Progenitor cell of endocrine pancreas (in vitro differentiated cells): Measurements from ENCODE around the gene MBNL1. TPM values are rescaled to one million over a fixed set of nuclear protein-coding genes. Genes with fewer than 3 reads are reported as not detected.

Experiments
- DNase-seq: peaks from one replicate; pipeline ENCODE4 v3.0.0; 2021; ENCODE audit warnings: low spot score; ENCODE audit not compliant: unreplicated experiment
- H3K27ac Mint-ChIP-seq: 2 replicates; pipeline ENCODE4 v1.8.0; 2021; ENCODE audit warnings: mild to moderate bottlenecking, moderate library complexity, mixed read lengths
- H3K27me3 Mint-ChIP-seq: 2 replicates; pipeline ENCODE4 v1.8.0; 2021; ENCODE audit warnings: mixed read lengths
- H3K36me3 Mint-ChIP-seq: 2 replicates; pipeline ENCODE4 v1.8.0; 2022; ENCODE audit warnings: mixed read lengths; ENCODE audit not compliant: insufficient read depth
- H3K4me1 Mint-ChIP-seq: 2 replicates; pipeline ENCODE4 v1.8.0; 2021; ENCODE audit warnings: low read depth, mixed read lengths
- H3K4me3 Mint-ChIP-seq: 2 replicates; pipeline ENCODE4 v1.8.0; 2021; ENCODE audit warnings: low read depth, mild to moderate bottlenecking, moderate library complexity, mixed read lengths
- H3K9me3 Mint-ChIP-seq: 2 replicates; pipeline ENCODE4 v1.8.0; 2021; ENCODE audit warnings: low read depth, mixed read lengths
- CTCF ChIP-seq: fragments of 200-600 bp; sonication (generic); IDR thresholded peaks from one replicate; pipeline ENCODE4 v1.5.0; 2021; ENCODE audit warnings: antibody characterized with exemption, mild to moderate bottlenecking; ENCODE audit not compliant: unreplicated experiment
- total RNA-seq: library from RNA; stranded (reverse); gene quantifications from 2 replicates; pipeline ENCODE4 v1.2.1, GENCODE V29; 2021

MBNL1 gene
- total RNA-seq, 1 donor from 2014 or later: 29.4 TPM

- Mint-ChIP-seq H3K36me3 (no peaks in the 10 kb centered on the region), H3K27me3 (peaks cover 6% of the 10 kb centered on the region), H3K4me3 (no peak overlapping the region), H3K27ac (no peak overlapping the region), H3K4me1 (peaks cover 13% of the 10 kb centered on the region), H3K9me3 (no peaks in the 10 kb centered on the region)
- no peak for DNase-seq
- TF ChIP-seq CTCF: no peak
Measured at GRCh38 chr3:152277198-152277597, 8.5 kb downstream of the MBNL1 start.

GRCh38 chr3:152278756-152279427 lies 10.2 kb downstream of the MBNL1 start:
- Mint-ChIP-seq H3K27me3 (no peaks in the 10 kb centered on the region), H3K9me3 (no peaks in the 10 kb centered on the region), H3K36me3 (no peaks in the 10 kb centered on the region), H3K4me3 (no peak overlapping the region), H3K4me1 (peaks cover 23% of the 10 kb centered on the region), H3K27ac (no peak overlapping the region)
- no peak for DNase-seq
- no peak for TF ChIP-seq CTCF

GRCh38 chr3:152279479-152279878 lies 10.8 kb downstream of the MBNL1 start:
- H3K27ac Mint-ChIP-seq: no peak overlapping the region
- H3K36me3 Mint-ChIP-seq: no peaks in the 10 kb centered on the region
- no peak overlapping the region for H3K4me3 Mint-ChIP-seq
- H3K27me3 Mint-ChIP-seq: no peaks in the 10 kb centered on the region
- H3K4me1 Mint-ChIP-seq: peaks cover 23% of the 10 kb centered on the region
- no peak for TF ChIP-seq CTCF
- no peaks in the 10 kb centered on the region for H3K9me3 Mint-ChIP-seq
- DNase-seq: no peak

GRCh38 chr3:152280539-152280938 lies 11.8 kb downstream of the MBNL1 start:
- no peak overlapping the region for H3K27ac Mint-ChIP-seq
- H3K4me1 Mint-ChIP-seq: peaks cover 23% of the 10 kb centered on the region
- no peaks in the 10 kb centered on the region for H3K27me3 Mint-ChIP-seq
- H3K4me3 Mint-ChIP-seq: no peak overlapping the region
- no peak for DNase-seq
- no peak for TF ChIP-seq CTCF
- H3K36me3 Mint-ChIP-seq: no peaks in the 10 kb centered on the region
- no peaks in the 10 kb centered on the region for H3K9me3 Mint-ChIP-seq

- no peak overlapping the region for H3K4me3 Mint-ChIP-seq
- TF ChIP-seq CTCF: no peak
- no peaks in the 10 kb centered on the region for H3K27me3 Mint-ChIP-seq
- no peaks in the 10 kb centered on the region for H3K9me3 Mint-ChIP-seq
- H3K4me1 Mint-ChIP-seq: peaks cover 23% of the 10 kb centered on the region
- no peak for DNase-seq
- H3K36me3 Mint-ChIP-seq: no peaks in the 10 kb centered on the region
- H3K27ac Mint-ChIP-seq: no peak overlapping the region
Measured at GRCh38 chr3:152281133-152281713, 12.5 kb downstream of the MBNL1 start.
